ENCODE data around the gene CCKAR. TPM values are rescaled to one million over a fixed set of nuclear protein-coding genes. Genes with fewer than 3 reads are reported as not detected.

The CCKAR gene
- total and polyA plus RNA-seq, 2 experiments from 2014 or later, result not detected

DNA sequence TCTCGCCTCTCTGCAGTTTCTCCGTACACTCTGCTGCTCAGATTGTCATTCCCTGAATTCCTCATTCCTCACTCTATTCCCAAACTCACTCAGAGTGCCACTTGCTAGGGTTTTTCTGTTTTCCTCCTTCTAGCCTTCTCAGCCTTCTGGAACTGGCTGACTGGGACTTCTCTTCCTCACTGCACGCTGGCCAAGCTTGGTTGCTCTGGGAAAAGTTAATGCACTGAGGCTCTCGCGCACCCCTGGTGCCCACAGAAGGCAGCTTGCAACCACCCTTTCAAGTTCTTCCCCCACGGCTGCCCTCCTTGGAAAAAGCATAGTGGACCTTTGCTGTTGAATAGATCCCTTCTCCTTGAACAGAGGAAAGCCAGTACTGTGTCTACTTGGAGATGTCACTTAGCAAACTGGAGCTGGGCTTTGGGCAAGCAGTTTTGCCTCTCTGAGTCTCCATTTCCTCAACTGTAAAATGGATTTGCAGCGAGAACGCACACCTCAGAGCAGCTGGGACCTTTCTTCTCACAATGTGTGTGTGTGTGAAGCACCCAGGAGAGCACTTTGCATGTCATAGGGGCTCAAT lies 6.0 kb upstream of the CCKAR start:
- H3F3A ChIP-seq (ENCODE audit: insufficient read depth), result no peaks in the 10 kb centered on the region
- H3K4me3 ChIP-seq, result no peak overlapping the region
- in situ Hi-C loops (cut with MboI), result no loop called here
- no peak overlapping the region for H3K9ac ChIP-seq
- H3K27ac ChIP-seq, result no peak overlapping the region
- H3K4me1 ChIP-seq (ENCODE audit: insufficient read depth), result no peaks in the 10 kb centered on the region
- no peaks in the 10 kb centered on the region for H3K79me2 ChIP-seq (ENCODE audit: insufficient read depth)
- peak; percentile 51 for DNase-seq
- no peaks in the 10 kb centered on the region for H4K20me1 ChIP-seq (ENCODE audit: insufficient read depth)
- TF ChIP-seq EZH2 (IDR thresholded peaks at IDR 0.05; ENCODE audit: insufficient read depth, poor library complexity, severe bottlenecking) (no peak), EZH2phosphoT487 (IDR thresholded peaks at IDR 0.05; ENCODE audit: insufficient read depth, low read depth) (no peak)
- H3K4me2 ChIP-seq (ENCODE audit: unreplicated experiment), result no peak overlapping the region
- no peaks in the 10 kb centered on the region for H3K9me3 ChIP-seq (ENCODE audit: low read depth)
- H2AFZ ChIP-seq, result no peak overlapping the region
- H3K36me3 ChIP-seq (ENCODE audit: low read depth), result no peaks in the 10 kb centered on the region
- H3K27me3 ChIP-seq (replicated peaks; ENCODE audit: insufficient read depth), result peaks cover 19% of the 10 kb centered on the region
- 43 to 45% methylated on average over 8 of the region's 8 CpGs for WGBS, 2 experiments (ENCODE audit: low coverage in 1 of 2, low lambda C conversion rate in 2 of 2, missing lambda C conversion rate in 2 of 2)
- no peaks in the 10 kb centered on the region for H3K9me2 ChIP-seq (ENCODE audit: insufficient read depth)

DNA sequence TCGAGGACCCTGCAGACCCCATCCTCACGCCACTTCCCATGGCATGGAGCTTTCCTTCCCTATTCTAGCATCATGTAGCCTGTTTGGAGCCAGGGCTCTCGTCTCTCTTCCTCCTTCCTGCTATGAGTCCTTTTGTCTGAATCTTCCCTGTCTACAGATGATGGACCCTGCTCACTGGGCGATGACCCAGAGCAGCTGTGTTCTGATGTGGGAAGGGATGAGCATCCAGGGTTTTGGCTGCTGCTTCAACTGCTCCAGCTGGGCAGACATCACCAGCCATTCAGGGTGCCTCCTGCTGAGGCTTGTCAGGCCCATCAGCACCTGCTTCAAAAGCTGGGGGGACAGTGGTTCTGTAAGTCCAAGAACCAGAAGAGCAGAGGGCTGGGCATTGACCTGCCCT lies 3.2 kb upstream of the CCKAR start:
- Histone ChIP-seq H3K79me2 (ENCODE audit: insufficient read depth) (no peaks in the 10 kb centered on the region), H3K9me3 (ENCODE audit: low read depth) (no peaks in the 10 kb centered on the region), H3K27ac (no peak overlapping the region), H3K9me2 (ENCODE audit: insufficient read depth) (no peaks in the 10 kb centered on the region), H3K9ac (no peak overlapping the region), H4K20me1 (ENCODE audit: insufficient read depth) (no peaks in the 10 kb centered on the region), H3K4me2 (ENCODE audit: unreplicated experiment) (no peak overlapping the region), H3K4me1 (ENCODE audit: insufficient read depth) (no peaks in the 10 kb centered on the region), H3K27me3 (replicated peaks; ENCODE audit: insufficient read depth) (peaks cover 44% of the 10 kb centered on the region), H3F3A (ENCODE audit: insufficient read depth) (no peaks in the 10 kb centered on the region), H2AFZ (no peak overlapping the region), H3K36me3 (ENCODE audit: low read depth) (no peaks in the 10 kb centered on the region), H3K4me3 (no peak overlapping the region)
- 64 to 67% methylated on average over 4 of the region's 4 CpGs for WGBS, 2 experiments (ENCODE audit: low coverage in 1 of 2, low lambda C conversion rate in 2 of 2, missing lambda C conversion rate in 2 of 2)
- DNase-seq, result no peak
- no peak for TF ChIP-seq EZH2phosphoT487 (IDR thresholded peaks at IDR 0.05; ENCODE audit: insufficient read depth, low read depth)
- no peak for TF ChIP-seq EZH2 (IDR thresholded peaks at IDR 0.05; ENCODE audit: insufficient read depth, poor library complexity, severe bottlenecking)
- in situ Hi-C loops (cut with MboI), result no loop called here

DNA sequence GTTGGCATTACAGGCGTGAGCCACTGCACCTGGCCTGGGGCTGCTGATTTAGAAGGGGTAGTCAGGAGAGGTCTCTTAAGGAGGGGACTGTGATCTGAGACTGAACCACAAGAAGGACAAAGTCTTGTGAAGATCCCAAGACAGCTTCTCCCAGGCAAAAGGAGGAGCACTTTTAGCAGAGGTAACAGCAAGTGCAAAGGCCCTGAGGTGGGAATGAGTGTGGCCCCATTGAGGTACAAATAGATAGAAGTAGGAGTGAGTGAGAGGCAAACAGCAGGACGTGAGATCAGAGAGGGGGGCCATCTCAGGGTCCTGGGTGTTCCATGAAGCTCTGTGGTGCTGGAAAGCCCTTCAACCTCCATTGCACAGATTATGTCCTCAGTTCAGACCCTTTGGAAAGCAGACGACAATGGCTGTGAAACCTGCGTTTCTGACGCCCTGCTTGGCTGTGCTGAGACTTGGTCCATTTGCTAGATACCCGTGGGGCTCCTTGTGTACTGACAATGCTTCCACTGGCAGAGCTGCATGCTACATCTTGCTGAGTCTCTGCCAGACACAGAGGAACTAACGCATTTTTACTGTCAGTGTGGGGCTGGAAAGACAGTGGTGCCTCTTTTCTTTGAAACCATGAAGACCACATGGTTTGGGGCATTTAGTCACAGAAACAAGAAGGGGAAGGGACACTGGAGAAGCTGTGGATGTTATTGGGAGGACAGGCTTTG lies 1.3 kb upstream of the CCKAR start:
- H3K27me3 ChIP-seq (replicated peaks; ENCODE audit: insufficient read depth), result peaks cover 61% of the 10 kb centered on the region
- no peaks in the 10 kb centered on the region for H3K79me2 ChIP-seq (ENCODE audit: insufficient read depth)
- H3K36me3 ChIP-seq (ENCODE audit: low read depth), result no peaks in the 10 kb centered on the region
- no peak for TF ChIP-seq EZH2 (IDR thresholded peaks at IDR 0.05; ENCODE audit: insufficient read depth, poor library complexity, severe bottlenecking)
- TF ChIP-seq EZH2phosphoT487 (IDR thresholded peaks at IDR 0.05; ENCODE audit: insufficient read depth, low read depth), result no peak
- H3K4me3 ChIP-seq, result no peak overlapping the region
- no peaks in the 10 kb centered on the region for H3K9me3 ChIP-seq (ENCODE audit: low read depth)
- no peak overlapping the region for H3K9ac ChIP-seq
- no peak overlapping the region for H3K4me2 ChIP-seq (ENCODE audit: unreplicated experiment)
- 86% methylated on average over 7 of the region's 7 CpGs for WGBS, 2 experiments (ENCODE audit: low coverage in 1 of 2, low lambda C conversion rate in 2 of 2, missing lambda C conversion rate in 2 of 2)
- H3F3A ChIP-seq (ENCODE audit: insufficient read depth), result no peaks in the 10 kb centered on the region
- H3K27ac ChIP-seq, result no peak overlapping the region
- H4K20me1 ChIP-seq (ENCODE audit: insufficient read depth), result no peaks in the 10 kb centered on the region
- no peak overlapping the region for H2AFZ ChIP-seq
- no peak for DNase-seq
- H3K4me1 ChIP-seq (ENCODE audit: insufficient read depth), result no peaks in the 10 kb centered on the region
- H3K9me2 ChIP-seq (ENCODE audit: insufficient read depth), result no peaks in the 10 kb centered on the region
- in situ Hi-C loops (cut with MboI), result no loop called here

DNA sequence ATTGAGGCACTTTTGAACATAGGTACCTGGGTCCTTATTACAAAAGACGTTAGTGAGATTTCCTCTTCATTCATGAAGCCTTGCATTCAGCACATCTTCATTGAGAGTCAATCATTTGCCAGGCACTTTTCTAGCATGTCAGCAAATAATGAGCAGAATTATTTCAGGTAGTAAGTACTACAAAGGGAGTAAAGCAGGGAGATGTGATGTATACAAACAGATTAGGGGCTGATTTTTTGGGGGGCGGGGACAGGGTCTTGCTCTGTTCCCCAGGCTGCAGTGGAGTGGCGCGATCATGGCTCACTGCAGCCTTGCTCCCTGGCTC lies 638 bp upstream of the CCKAR start:
- H3K79me2 ChIP-seq (ENCODE audit: insufficient read depth), result no peaks in the 10 kb centered on the region
- DNase-seq, result no peak
- no peaks in the 10 kb centered on the region for H3K9me2 ChIP-seq (ENCODE audit: insufficient read depth)
- peaks cover 64% of the 10 kb centered on the region for H3K27me3 ChIP-seq (replicated peaks; ENCODE audit: insufficient read depth)
- H3K36me3 ChIP-seq (ENCODE audit: low read depth), result no peaks in the 10 kb centered on the region
- TF ChIP-seq EZH2phosphoT487 (IDR thresholded peaks at IDR 0.05; ENCODE audit: insufficient read depth, low read depth) (no peak), EZH2 (IDR thresholded peaks at IDR 0.05; ENCODE audit: insufficient read depth, poor library complexity, severe bottlenecking) (no peak)
- 72 to 78% methylated on average over 4 of the region's 4 CpGs for WGBS, 2 experiments (ENCODE audit: low coverage in 1 of 2, low lambda C conversion rate in 2 of 2, missing lambda C conversion rate in 2 of 2)
- in situ Hi-C loops (cut with MboI), result no loop called here
- H3K9me3 ChIP-seq (ENCODE audit: low read depth), result no peaks in the 10 kb centered on the region
- H3K4me3 ChIP-seq, result no peak overlapping the region
- no peak overlapping the region for H3K27ac ChIP-seq
- no peak overlapping the region for H2AFZ ChIP-seq
- no peak overlapping the region for H3K4me2 ChIP-seq (ENCODE audit: unreplicated experiment)
- no peaks in the 10 kb centered on the region for H3K4me1 ChIP-seq (ENCODE audit: insufficient read depth)
- H3F3A ChIP-seq (ENCODE audit: insufficient read depth), result no peaks in the 10 kb centered on the region
- no peak overlapping the region for H3K9ac ChIP-seq
- H4K20me1 ChIP-seq (ENCODE audit: insufficient read depth), result no peaks in the 10 kb centered on the region

All from GM23248 (cell line).